Measurements from ENCODE around the gene MYO3B.
"Not testable (repeated sequence)": the region's sequence is repeated elsewhere in the genome, so short reads cannot be mapped to it uniquely, and the experiment has no call there.

The MYO3B gene

DNA sequence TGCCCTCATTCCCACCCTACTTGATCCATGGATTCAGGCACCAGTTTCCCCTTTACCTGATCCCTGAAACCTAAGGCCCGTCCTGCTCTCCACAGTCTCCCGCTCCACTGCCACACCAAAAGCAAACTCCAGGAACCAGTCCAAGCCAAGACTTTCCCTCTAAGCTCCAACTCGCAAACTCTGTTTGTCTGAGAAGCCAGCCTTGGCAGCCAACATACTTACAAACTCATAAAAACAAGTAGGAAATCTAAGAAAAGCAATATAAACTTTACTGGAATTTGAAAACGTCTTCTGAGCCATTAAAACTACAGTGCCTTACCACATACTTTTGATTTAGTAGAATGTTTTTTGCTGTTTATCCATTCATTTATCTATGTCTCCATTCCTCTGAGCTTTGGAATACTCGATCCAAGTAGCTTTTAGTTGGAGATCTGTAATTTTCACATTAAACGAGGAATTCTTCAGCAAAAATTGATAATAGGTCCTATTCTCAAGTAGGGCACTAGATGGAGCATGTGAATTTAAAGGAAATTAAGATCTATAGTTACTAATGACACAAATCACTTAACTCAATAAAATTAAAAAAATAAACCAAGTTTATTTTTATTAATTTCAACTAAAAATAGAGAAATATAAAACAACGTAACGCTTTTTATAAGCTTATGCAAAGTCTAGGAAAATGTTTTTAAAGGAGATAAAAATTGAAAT is 199.7 kb downstream of the MYO3B start:
- no peak for DNase-seq

DNA sequence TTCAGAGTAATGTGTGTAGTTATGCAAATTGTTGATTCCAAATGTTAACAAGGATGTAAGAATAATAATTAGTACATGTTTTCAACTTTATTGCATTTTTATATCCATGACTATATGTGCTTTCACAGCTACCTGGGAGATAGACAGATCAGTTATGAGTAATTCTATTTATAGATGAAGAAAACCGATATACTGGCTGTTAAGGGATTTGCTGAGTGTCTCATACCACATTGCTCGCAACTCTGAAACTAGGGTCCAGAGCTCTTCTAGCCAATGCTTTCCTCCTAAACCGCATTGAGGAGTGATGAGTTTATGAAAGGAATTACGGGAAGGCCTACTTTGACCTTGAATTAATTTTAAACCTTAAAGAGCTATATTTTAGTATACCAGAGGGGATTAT is 202.3 kb downstream of the MYO3B start:
- DNase-seq: no peak

- DNase-seq: no peak
Measured at GRCh38 chr2:170381678-170382077, 203.7 kb downstream of the MYO3B start.

DNA sequence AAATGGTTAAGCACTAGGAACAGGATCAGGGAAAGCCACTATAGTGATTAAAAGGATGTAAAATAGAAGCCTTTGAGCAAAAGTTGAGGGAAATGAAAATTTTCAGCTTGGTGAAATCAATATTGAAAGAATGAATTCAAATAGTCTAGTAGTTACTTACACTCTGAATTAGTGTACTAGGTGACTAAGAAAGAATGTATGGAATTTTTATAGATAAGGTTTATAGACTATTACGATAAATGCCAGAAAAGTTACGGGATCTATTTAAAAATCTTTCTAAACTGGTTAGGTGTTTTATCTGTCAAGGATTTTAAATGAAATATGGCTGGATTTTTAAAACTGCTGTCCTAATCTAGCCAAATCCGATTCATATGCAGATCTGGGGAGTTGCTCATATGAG is 208.6 kb downstream of the MYO3B start:
- no peak for DNase-seq

DNA sequence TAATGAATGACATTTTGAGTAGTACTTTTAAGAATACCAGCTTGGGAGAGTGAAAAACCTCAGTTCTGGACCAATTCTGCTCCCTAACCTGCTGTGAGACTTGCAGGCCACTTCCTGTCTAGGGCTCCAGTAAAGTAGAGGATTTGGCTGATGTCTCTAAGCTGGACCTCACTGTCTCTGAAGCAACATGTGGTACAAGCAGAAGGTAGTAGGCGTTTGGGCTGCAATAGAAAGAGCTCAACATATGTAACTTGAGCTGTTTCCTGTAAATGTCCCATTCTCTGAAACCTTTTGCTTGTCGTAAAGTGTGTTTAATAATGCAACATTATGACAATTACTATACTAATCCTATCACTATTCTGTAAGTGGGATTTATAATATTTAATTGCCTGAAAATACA is 213.1 kb downstream of the MYO3B start:
- DNase-seq: no peak

- no peak for DNase-seq
Measured at GRCh38 chr2:170391697-170392096, 213.8 kb downstream of the MYO3B start.

- no peak for DNase-seq
Measured at GRCh38 chr2:170393861-170394498, 216.0 kb downstream of the MYO3B start.

GRCh38 chr2:170394641-170395387 is 216.9 kb downstream of the MYO3B start:
- DNase-seq: peak; percentile 14

DNA sequence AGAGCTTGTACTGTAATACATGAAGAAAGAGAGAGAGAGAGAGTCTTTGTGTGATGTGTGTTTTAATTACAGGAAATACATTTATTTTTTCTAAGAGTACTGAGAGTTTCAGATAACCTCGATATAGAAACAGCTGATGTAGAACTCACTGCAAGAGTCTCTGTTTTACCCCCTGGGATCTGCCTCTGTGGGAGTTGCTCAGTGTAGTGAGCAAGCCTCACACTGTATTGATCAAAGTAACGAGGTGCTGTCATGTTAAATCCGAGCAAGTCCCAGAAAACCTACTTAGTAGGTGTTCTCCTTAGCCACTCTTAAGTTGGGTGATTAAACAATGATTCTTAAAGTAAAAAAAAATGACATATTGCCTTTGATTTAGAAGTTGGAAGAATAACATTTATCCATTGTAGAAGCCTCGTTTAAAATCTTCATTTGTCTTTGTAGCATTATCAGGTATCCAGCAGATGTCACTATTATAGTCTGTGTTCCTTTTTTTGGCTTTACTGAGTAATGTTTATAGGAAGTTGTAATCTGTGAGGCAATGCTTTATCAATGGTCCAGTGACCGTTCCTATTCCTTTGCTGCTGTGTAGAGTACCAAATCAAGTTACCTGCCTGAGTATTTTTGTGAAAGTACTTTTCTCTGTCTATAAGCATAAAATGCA is 219.0 kb downstream of the MYO3B start:
- peak; percentile 72 for DNase-seq

GRCh38 chr2:170401187-170401586 is 223.2 kb downstream of the MYO3B start:
- DNase-seq: no peak

DNA sequence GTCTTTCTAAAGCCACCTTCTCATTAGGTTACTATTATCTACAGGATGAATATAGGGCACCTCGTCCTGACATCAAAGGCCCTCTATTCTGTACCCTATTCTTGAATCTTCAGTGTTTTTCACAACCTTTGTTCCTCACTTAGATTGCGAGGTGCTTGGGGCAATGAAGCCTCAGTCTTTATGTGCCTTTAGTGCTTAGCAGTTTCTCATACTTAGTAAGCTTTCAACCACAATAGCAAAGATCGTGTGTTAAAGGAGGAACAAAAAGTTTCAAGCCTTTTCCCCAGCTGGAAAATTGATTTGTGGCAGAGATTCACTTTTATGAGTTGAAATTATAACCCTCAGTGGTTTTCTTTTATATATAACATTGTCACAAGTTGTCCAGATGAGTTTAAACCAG is 226.9 kb downstream of the MYO3B start:
- no peak for DNase-seq

DNA sequence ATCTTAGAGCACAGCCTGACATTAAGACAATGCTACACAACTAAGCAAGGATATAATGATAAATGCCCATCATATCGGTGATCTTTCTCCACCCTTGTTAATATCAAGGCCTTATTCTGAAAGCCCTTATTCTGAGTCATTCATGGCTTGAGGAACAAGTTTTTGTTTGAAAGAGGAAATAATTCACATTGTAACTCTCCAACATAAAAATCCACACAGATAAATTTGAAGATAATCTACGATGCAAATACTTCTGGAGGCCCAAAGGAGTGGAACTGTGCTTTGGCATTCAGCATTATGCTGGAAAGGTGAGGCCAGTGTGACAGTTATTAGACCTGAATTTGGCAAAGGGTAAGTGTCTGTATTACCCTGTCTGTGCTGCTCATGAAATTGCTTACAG is 227.4 kb downstream of the MYO3B start:
- no peak for DNase-seq

DNA sequence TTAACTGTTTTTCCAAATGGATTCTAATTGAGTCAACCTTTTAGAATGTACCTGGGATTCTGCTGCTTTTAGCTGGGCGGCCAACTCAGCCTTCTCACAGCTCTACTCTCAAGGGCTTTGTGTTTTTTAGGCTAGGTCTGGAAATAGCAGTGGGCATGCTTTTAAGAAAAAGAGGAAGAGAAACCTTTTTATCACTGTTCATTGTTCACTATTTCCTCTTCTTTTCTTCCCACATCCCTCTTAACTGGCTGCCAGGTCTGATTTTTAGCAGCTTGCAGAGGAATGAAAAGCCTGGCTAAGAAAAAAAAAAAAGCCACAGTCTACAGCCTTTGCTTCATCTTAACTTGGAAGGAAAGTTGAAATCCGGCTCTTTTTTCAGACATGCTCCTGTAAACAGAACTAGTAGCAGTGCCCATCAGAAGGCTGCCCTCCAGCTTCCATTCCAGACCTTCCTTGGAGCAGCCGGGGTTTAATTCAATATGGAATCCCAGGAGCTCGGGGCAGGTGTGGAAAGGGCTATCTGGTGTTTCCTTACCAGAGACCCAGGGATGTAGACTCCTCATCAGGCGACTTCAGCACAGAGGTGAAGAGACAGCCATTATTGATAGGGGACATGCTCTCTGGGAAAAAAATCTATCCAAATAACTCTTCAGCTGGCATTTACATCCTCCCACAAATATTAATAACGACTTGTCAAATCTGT is 230.7 kb downstream of the MYO3B start:
- no peak for DNase-seq

GRCh38 chr2:170409164-170409535 is 231.2 kb downstream of the MYO3B start:
- peak; percentile 94 for DNase-seq

GRCh38 chr2:170411660-170412059 is 233.7 kb downstream of the MYO3B start:
- no peak for DNase-seq

GRCh38 chr2:170420961-170421687 is 243.2 kb downstream of the MYO3B start:
- no peak for DNase-seq

GRCh38 chr2:170423919-170424318 is 246.0 kb downstream of the MYO3B start:
- no peak for DNase-seq

- DNase-seq: no peak
Measured at GRCh38 chr2:170425281-170425751, 247.4 kb downstream of the MYO3B start.

- no peak for DNase-seq
Measured at GRCh38 chr2:170428868-170429267, 250.9 kb downstream of the MYO3B start.

- no peak for DNase-seq
Measured at GRCh38 chr2:170432823-170433222, 254.9 kb downstream of the MYO3B start.

DNA sequence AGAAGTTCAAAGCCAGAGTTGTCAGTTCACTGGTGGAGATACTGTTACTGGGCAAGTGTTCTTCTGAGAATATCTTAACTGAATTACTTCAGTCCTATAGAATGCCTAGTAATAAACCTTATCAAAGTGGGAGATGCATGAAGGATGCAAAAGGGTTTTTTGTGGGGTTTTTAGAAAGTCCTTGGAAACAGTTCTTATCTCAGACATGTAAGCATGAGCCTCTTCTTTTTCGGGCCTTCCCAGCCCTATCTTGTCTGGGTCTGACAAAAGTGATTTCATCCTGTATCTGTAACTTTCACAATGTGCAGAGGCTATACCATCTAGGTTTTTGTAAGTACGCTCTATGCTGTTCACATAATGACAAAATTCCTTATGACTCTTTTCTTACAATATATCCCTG is 255.5 kb downstream of the MYO3B start:
- no peak for DNase-seq

- DNase-seq: not testable (repeated sequence)
Measured at GRCh38 chr2:170434396-170434795, 256.4 kb downstream of the MYO3B start.

Data from DMS53 (cell line).